Esophagus squamous epithelium (tissue), 5 donors: Measurements from ENCODE around the gene SCRG1. TPM values are rescaled to one million over a fixed set of nuclear protein-coding genes. Genes with fewer than 3 reads are reported as not detected.

Experiments used
- DNase-seq: peaks from one replicate; lab custom pipeline; 2025; lab: John Stamatoyannopoulos, UW
- H3K27ac ChIP-seq, 4 donors: fragments of 200-600 bp; sonication (generic); one replicate each; pipeline ENCODE4 v1.5.1; 2016 to 2019; ENCODE audit warnings: mild to moderate bottlenecking in 1 of 4
- H3K27me3 ChIP-seq, 4 donors: fragments of 200-600 bp; sonication (generic); 1 replicate in 3 of 4; 2 replicates in 1 of 4; pipeline versions ENCODE4 v1.5.1 to v1.6.0; 2017 to 2021; ENCODE audit warnings: antibody characterized with exemption in 1 of 4
- H3K36me3 ChIP-seq, 3 donors: fragments of 200-600 bp; sonication (generic); one replicate each; pipeline ENCODE4 v1.5.1; 2016 to 2019
- H3K4me1 ChIP-seq, 3 donors: fragments of 200-600 bp; sonication (generic); one replicate each; pipeline ENCODE4 v1.5.1; 2017 to 2019
- H3K4me3 ChIP-seq, 4 donors: fragments of 200-600 bp; sonication (generic); 1 replicate in 3 of 4; 2 replicates in 1 of 4; pipeline ENCODE4 v1.5.1; 2016 to 2019; ENCODE audit warnings: mild to moderate bottlenecking in 2 of 4, moderate library complexity in 1 of 4
- H3K9me3 ChIP-seq, 3 donors: fragments of 200-600 bp; sonication (generic); one replicate each; pipeline ENCODE4 v1.5.1; 2016 to 2019
- CTCF ChIP-seq, 6 experiments: fragments of 450-650 bp in 4 of 6; fragments of 200-600 bp in 2 of 6; sonication (generic) in 2 of 6; IDR thresholded peaks; one replicate each; pipeline ENCODE4 v1.5.1; 2016 to 2019; ENCODE audit warnings: antibody characterized with exemption in 6 of 6, mild to moderate bottlenecking in 4 of 6, moderate library complexity in 4 of 6
- POLR2A ChIP-seq, 4 donors: fragments of 450-650 bp; IDR thresholded peaks; one replicate each; pipeline ENCODE4 v1.6.1; 2017; ENCODE audit warnings: antibody characterized with exemption in 4 of 4, mild to moderate bottlenecking in 4 of 4, moderate library complexity in 3 of 4
- WGBS, 2 donors: methylation state at CpG; one replicate each; pipeline ENCODE4 v1.1.5; 2018; 5-methylcytosine and 5-hydroxymethylcytosine counted together
- intact Hi-C: fragments of 100-400 bp; cut with DNase I; formaldehyde crosslinking; loops from one replicate; pipeline ENCODE4 v1.15.0; 2022
- small RNA-seq, 4 donors: library from RNA; depleted of rRNA; stranded (forward); fragments of <200 nt; gene quantifications; one replicate each; pipeline ENCODE3, GENCODE V24; 2016
- total RNA-seq, 4 donors: library from RNA; depleted of rRNA; stranded (reverse); fragments of >200 nt; gene quantifications; one replicate each; pipeline ENCODE4 v1.1.0, GENCODE V29; 2016
- donor health status: DM: yes; HTN: yes; CAD: no.

Gene SCRG1
- total RNA-seq, 4 donors from 2014 or later = 0.08 TPM; not detected in 3

- intact Hi-C loops = loop anchor here (5.0 kb wide), 1 partner anchor 32 kb away; no protein-coding TSS in a partner anchor
- 3 to 5% methylated on average over 8 to 22 of the region's 52 CpGs for WGBS, 2 donors
- Histone ChIP-seq H3K4me1 (peaks cover 0 to 42% (median 11%) of the 10 kb centered on the region in 3 donors), H3K27me3 (no peaks in the 10 kb centered on the region), H3K27ac (peak overlapping the region; percentile 78 to 100 (median 99)), H3K36me3 (peaks cover 0 to 19% (median 0%) of the 10 kb centered on the region in 3 donors), H3K4me3 (peak overlapping the region; percentile 53 to 94 (median 90)), H3K9me3 (no peaks in the 10 kb centered on the region)
- DNase-seq = no peak
- TF ChIP-seq POLR2A (IDR thresholded peaks at IDR 0.05) (peak in 3 of 4 donors; percentile 24 to 65 (median 25)), CTCF (IDR thresholded peaks at IDR 0.05) (no peak)
Observed at GRCh38 chr4:173334891-173335752, 63.8 kb downstream of the SCRG1 start.

Small RNAs within 50 kb of the gene (small RNA-seq; reads per million reads assigned to genes)
- gene RNU6-1096P = 0 reads per million in 4 donors

Other genes starting within 250 kb of the SCRG1 start
- 10 to 100 TPM; 17.9 to 33.8 (median 23.6) TPM for gene GALNT7, start 230.3 kb downstream of the SCRG1 start, total RNA-seq
- 10 to 100 TPM; 27.3 to 83.6 (median 65.3) TPM for gene HMGB2, start 64.8 kb downstream of the SCRG1 start, total RNA-seq
- 10 to 100 TPM; 10.3 to 18.5 (median 13.2) TPM for gene SAP30, start 28.2 kb downstream of the SCRG1 start, total RNA-seq
- gene HAND2, start 131.1 kb upstream of the SCRG1 start, total RNA-seq = 1 to 10 TPM in 3 of 4 donors, under 1 TPM in 1; 0.31 to 3.8 (median 1.8) TPM